GM21390 (cell line): ENCODE results near the gene DSCAML1.

ENCODE experiments used
- ATAC-seq: cut with Tn5 transposase; IDR thresholded peaks from one replicate; pipeline ENCODE4 v1.9.1; 2021; ENCODE audit not compliant: unreplicated experiment

Gene DSCAML1

GRCh38 chr11:117562136-117562535, 234.9 kb downstream of the DSCAML1 start:
- ATAC-seq, result no peak

GRCh38 chr11:117560780-117561530, 236.1 kb downstream of the DSCAML1 start:
- no peak for ATAC-seq

GRCh38 chr11:117559698-117560097, 237.3 kb downstream of the DSCAML1 start:
- ATAC-seq, result no peak

GRCh38 chr11:117557361-117557760, 239.7 kb downstream of the DSCAML1 start:
- ATAC-seq, result no peak

- ATAC-seq, result no peak
Measured at GRCh38 chr11:117554601-117555333, 242.2 kb downstream of the DSCAML1 start.

GRCh38 chr11:117552626-117553025, 244.4 kb downstream of the DSCAML1 start:
- ATAC-seq, result no peak

- ATAC-seq, result no peak
Measured at GRCh38 chr11:117551761-117552343, 245.2 kb downstream of the DSCAML1 start.

GRCh38 chr11:117550466-117550865, 246.6 kb downstream of the DSCAML1 start:
- ATAC-seq, result no peak

GRCh38 chr11:117549417-117549816, 247.6 kb downstream of the DSCAML1 start:
- ATAC-seq, result no peak

- ATAC-seq, result no peak
Measured at GRCh38 chr11:117548876-117549275, 248.1 kb downstream of the DSCAML1 start.

GRCh38 chr11:117547946-117548345, 249.1 kb downstream of the DSCAML1 start:
- no peak for ATAC-seq

- ATAC-seq, result no peak
Measured at GRCh38 chr11:117547195-117547850, 249.7 kb downstream of the DSCAML1 start.

- ATAC-seq, result no peak
Measured at GRCh38 chr11:117546431-117547194, 250.4 kb downstream of the DSCAML1 start.

GRCh38 chr11:117545706-117546105, 251.3 kb downstream of the DSCAML1 start:
- no peak for ATAC-seq

GRCh38 chr11:117544130-117544800, 252.8 kb downstream of the DSCAML1 start:
- no peak for ATAC-seq

GRCh38 chr11:117541211-117541610, 255.8 kb downstream of the DSCAML1 start:
- no peak for ATAC-seq

GRCh38 chr11:117538263-117539135, 258.5 kb downstream of the DSCAML1 start:
- ATAC-seq, result no peak

- ATAC-seq, result no peak
Measured at GRCh38 chr11:117535850-117536411, 261.1 kb downstream of the DSCAML1 start.
